Naive thymus-derived CD4-positive, alpha-beta T cell (primary cell): ENCODE results near the gene CRHR1. TPM values are rescaled to one million over a fixed set of nuclear protein-coding genes. Genes with fewer than 3 reads are reported as not detected.

ENCODE experiments used
- ATAC-seq: fragments of 150-1000 bp; cut with Tn5 transposase; 2 replicates; pipeline ENCODE4 v1.10.0; 2021; ENCODE audit warnings: mild to moderate bottlenecking, moderate library complexity
- CTCF ChIA-PET: fragments of 350-600 bp; sonication (Branson Sonifier 250); formaldehyde crosslinking; loops from one replicate; lab custom pipeline; 2021; ENCODE audit warnings: antibody characterized with exemption; lab: Charles Lee
- POLR2A ChIA-PET: fragments of 350-600 bp; sonication (Branson Sonifier 250); formaldehyde crosslinking; loops from one replicate; lab custom pipeline; 2021; ENCODE audit warnings: antibody characterized with exemption, inconsistent platforms; lab: Charles Lee
- DNase-seq, 9 donors: peaks; one replicate each; pipeline versions ENCODE4 v3.0.0 to v3.0.0-alpha.2; 2020 to 2022; ENCODE audit warnings: mixed read lengths in 1 of 9
- H3K27ac ChIP-seq: one replicate; pipeline ENCODE4 v1.7.0; 2013; ENCODE audit warnings: mild to moderate bottlenecking, low read depth, low read length, moderate library complexity
- H3K27me3 ChIP-seq, 2 donors: one replicate each; pipeline ENCODE4 v1.7.0; 2013; ENCODE audit warnings: low read length in 2 of 2, mild to moderate bottlenecking in 2 of 2, moderate library complexity in 2 of 2; ENCODE audit not compliant: control insufficient read depth in 2 of 2, insufficient read depth in 2 of 2
- H3K36me3 ChIP-seq, 3 experiments: 1 replicate in 2 of 3; 2 replicates in 1 of 3; pipeline ENCODE4 v1.7.0; 2013; ENCODE audit warnings: low read length in 3 of 3, mild to moderate bottlenecking in 3 of 3, moderate library complexity in 1 of 3; ENCODE audit not compliant: insufficient read depth in 3 of 3, control insufficient read depth in 2 of 3
- H3K4me1 ChIP-seq, 2 donors: one replicate each; pipeline ENCODE4 v1.7.0; 2013; ENCODE audit warnings: low read length in 2 of 2, mild to moderate bottlenecking in 2 of 2, moderate library complexity in 1 of 2; ENCODE audit not compliant: control insufficient read depth in 2 of 2, insufficient read depth in 2 of 2
- H3K4me3 ChIP-seq: 2 replicates; pipeline ENCODE4 v1.7.0; 2013; ENCODE audit warnings: mild to moderate bottlenecking, low read length
- H3K9me3 ChIP-seq, 3 experiments: 1 replicate in 2 of 3; 2 replicates in 1 of 3; pipeline ENCODE4 v1.7.0; 2013; ENCODE audit warnings: low read length in 3 of 3; ENCODE audit not compliant: control insufficient read depth in 2 of 3
- H3K27ac Mint-ChIP-seq, 9 donors: one replicate each; pipeline ENCODE4 v1.8.0; 2020 to 2022; ENCODE audit warnings: mixed read lengths in 9 of 9, mild to moderate bottlenecking in 8 of 9, moderate library complexity in 5 of 9, inconsistent platforms in 2 of 9
- H3K27me3 Mint-ChIP-seq, 5 donors: one replicate each; pipeline ENCODE4 v1.8.0; 2021 to 2022; ENCODE audit warnings: mixed read lengths in 5 of 5, mild to moderate bottlenecking in 1 of 5
- H3K36me3 Mint-ChIP-seq, 5 donors: one replicate each; pipeline ENCODE4 v1.8.0; 2020 to 2022; ENCODE audit warnings: mixed read lengths in 5 of 5, mild to moderate bottlenecking in 3 of 5, inconsistent platforms in 1 of 5
- H3K4me1 Mint-ChIP-seq, 7 donors: one replicate each; pipeline ENCODE4 v1.8.0; 2020 to 2022; ENCODE audit warnings: mixed read lengths in 7 of 7, mild to moderate bottlenecking in 3 of 7, inconsistent platforms in 1 of 7
- H3K4me3 Mint-ChIP-seq, 10 donors: one replicate each; pipeline ENCODE4 v1.8.0; 2020 to 2022; ENCODE audit warnings: mild to moderate bottlenecking in 10 of 10, mixed read lengths in 10 of 10, moderate library complexity in 6 of 10, inconsistent platforms in 2 of 10
- H3K9me3 Mint-ChIP-seq, 11 donors: one replicate each; pipeline ENCODE4 v1.8.0; 2020 to 2022; ENCODE audit warnings: mixed read lengths in 11 of 11, mild to moderate bottlenecking in 4 of 11, inconsistent platforms in 1 of 11, moderate library complexity in 1 of 11
- intact Hi-C, 2 donors: fragments of 100-400 bp; cut with micrococcal nuclease; formaldehyde crosslinking; loops; one replicate each; pipeline ENCODE4 v1.15.1; 2023
- polyA plus RNA-seq, 2 donors: library from polyadenylated mRNA; unstranded; fragments of 300-500 nt; fragmentation: Illumina TruSeq; gene quantifications; one replicate each; pipeline ENCODE4 v1.2.3, GENCODE V29; 2021
- total RNA-seq, 6 experiments: library from RNA in 5 of 6; stranded (reverse) in 5 of 6; gene quantifications; 1 replicate in 5 of 6; 2 replicates in 1 of 6; pipeline ENCODE4 v1.2.3 and lab custom pipeline; 2021 to 2026

Gene CRHR1
- total and polyA plus RNA-seq, 7 experiments from 2014 or later, result not detected

DNA sequence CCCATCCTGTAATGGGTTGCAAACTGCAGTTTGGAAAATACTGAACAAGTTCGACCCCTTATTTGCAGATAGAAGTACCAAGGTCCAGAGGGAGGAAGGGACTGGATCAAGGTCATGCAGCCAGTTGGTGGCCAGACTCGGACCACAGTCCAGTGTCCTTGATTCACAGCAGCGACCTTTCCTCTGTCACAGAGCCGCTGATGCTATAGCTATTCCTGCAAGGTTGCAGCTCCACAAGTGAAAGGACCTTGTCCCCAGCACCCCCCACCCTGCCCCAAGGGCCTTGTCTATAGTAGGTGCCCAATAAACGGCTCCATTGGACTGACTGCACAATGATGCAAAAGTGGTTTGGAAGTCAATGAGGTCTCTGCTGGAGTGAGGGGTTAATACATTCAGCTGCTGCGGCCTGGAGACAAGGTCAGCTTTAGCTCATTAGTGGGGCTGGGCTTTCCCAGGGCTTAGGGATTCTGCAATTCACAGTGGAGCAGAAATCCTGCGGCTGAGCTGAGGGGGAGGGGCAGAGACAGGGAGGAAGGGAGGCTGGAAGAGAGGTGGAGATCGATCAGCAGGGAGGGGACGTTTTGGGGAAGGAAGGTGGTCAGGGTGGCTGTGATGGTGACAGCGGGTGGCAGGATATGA, 13.4 kb upstream of the CRHR1 start:
- Mint-ChIP-seq H3K4me3 (no peak overlapping the region), H3K27me3 (peaks cover 22 to 46% (median 34%) of the 10 kb centered on the region in 5 donors), H3K27ac (no peak overlapping the region), H3K9me3 (peaks cover 0 to 4% (median 2%) of the 10 kb centered on the region in 11 donors), H3K36me3 (peaks cover 0 to 4% (median 0%) of the 10 kb centered on the region in 5 donors), H3K4me1 (peaks cover 0 to 5% (median 0%) of the 10 kb centered on the region in 7 donors)
- CTCF ChIA-PET, result no interaction called here
- Histone ChIP-seq H3K4me1 (no peaks in the 10 kb centered on the region), H3K27me3 (no peaks in the 10 kb centered on the region), H3K4me3 (no peak overlapping the region), H3K9me3 (no peaks in the 10 kb centered on the region), H3K36me3 (no peaks in the 10 kb centered on the region), H3K27ac (no peak overlapping the region)
- ATAC-seq (no peak), DNase-seq (no peak)
- intact Hi-C loops, result no loop called here
- POLR2A ChIA-PET, result no interaction called here

DNA sequence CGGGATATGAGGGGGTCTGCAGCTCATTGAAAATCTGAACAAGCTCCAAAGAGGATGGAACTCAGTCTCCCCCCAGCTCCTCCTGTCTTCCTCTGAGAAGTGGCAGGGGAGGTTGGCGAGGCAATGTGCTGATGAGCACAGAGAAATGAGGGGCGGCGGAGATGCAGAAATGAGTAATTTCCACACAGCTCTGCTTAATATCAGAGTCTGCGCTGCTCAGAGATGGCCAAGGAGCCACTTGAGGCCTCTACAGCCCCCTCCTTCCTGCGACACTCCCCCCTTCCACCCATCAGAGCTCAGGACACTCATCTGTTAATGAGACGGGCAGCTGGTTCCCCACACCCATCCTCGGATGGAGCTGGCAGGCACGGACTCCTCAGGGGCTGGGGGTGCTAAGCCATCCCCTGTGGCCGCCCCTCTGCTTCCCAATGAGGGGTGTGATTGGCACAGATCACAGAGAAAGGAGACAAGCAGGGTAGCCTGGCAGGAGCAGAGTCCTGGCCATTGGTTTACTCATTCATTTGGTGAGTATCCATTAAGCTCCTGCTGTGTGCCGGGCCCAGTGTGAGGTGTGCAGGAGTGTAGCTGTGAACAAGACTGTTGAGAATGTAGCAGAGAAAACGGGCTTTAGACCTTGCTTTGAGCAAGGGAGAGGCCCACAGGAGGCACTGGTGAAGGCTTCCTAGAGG, 12.7 kb upstream of the CRHR1 start:
- ChIA-PET CTCF (no interaction called here), POLR2A (interaction anchor here (0.5 kb wide), 1 partner anchor 198 kb away, joined by 3 read pairs; no protein-coding TSS in a partner anchor)
- intact Hi-C loops, result no loop called here
- Histone ChIP-seq H3K27ac (no peak overlapping the region), H3K4me1 (no peaks in the 10 kb centered on the region), H3K9me3 (no peaks in the 10 kb centered on the region), H3K27me3 (no peaks in the 10 kb centered on the region), H3K36me3 (no peaks in the 10 kb centered on the region), H3K4me3 (no peak overlapping the region)
- DNase-seq (no peak), ATAC-seq (no peak)
- Mint-ChIP-seq H3K36me3 (peaks cover 0 to 4% (median 0%) of the 10 kb centered on the region in 5 donors), H3K4me3 (no peak overlapping the region), H3K27me3 (peaks cover 24 to 47% (median 34%) of the 10 kb centered on the region in 5 donors), H3K4me1 (peaks cover 0 to 5% (median 0%) of the 10 kb centered on the region in 7 donors), H3K27ac (no peak overlapping the region), H3K9me3 (peaks cover 0 to 4% (median 2%) of the 10 kb centered on the region in 11 donors)

GRCh38 chr17:45775148-45775547, 9.0 kb upstream of the CRHR1 start:
- no peak overlapping the region for H3K27ac ChIP-seq
- H3K4me1 ChIP-seq, result no peaks in the 10 kb centered on the region
- no peak overlapping the region for H3K4me3 ChIP-seq
- POLR2A ChIA-PET, result no interaction called here
- H3K27me3 ChIP-seq, result peaks cover 0 to 6% of the 10 kb centered on the region in 2 donors
- intact Hi-C loops, result no loop called here
- no peaks in the 10 kb centered on the region for H3K36me3 ChIP-seq
- H3K27ac Mint-ChIP-seq, result no peak overlapping the region
- H3K4me3 Mint-ChIP-seq, result no peak overlapping the region
- H3K9me3 Mint-ChIP-seq, result peaks cover 0 to 4% (median 0%) of the 10 kb centered on the region in 11 donors
- DNase-seq (no peak), ATAC-seq (no peak)
- H3K9me3 ChIP-seq, result no peaks in the 10 kb centered on the region
- H3K27me3 Mint-ChIP-seq, result peaks cover 35 to 51% (median 41%) of the 10 kb centered on the region in 5 donors
- peaks cover 0 to 5% (median 0%) of the 10 kb centered on the region in 7 donors for H3K4me1 Mint-ChIP-seq
- H3K36me3 Mint-ChIP-seq, result peaks cover 0 to 4% (median 0%) of the 10 kb centered on the region in 5 donors
- CTCF ChIA-PET, result no interaction called here

DNA sequence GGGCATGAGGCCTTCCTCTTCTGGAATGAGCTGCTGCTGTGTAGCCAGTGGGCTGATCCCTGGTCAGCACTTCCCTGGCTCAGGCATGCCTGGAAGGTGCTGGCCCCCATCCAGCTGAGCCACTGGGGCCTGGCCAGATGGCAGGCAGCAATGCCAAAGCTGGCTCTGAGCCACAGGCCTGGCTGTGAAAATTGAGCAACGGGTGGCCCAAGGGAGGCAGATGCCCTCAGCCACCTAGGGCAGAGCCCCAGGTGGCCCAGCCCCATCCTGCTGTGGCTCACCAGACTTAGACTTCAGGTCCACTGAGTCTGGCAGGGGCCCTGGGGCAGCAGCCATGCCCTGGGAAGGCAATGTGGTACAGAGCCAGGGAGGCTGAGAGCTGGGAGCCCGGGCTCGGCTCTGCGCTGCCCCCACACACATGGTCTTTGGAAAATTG, 8.5 kb upstream of the CRHR1 start:
- DNase-seq, result no peak
- H3K9me3 Mint-ChIP-seq, result peaks cover 0 to 4% (median 0%) of the 10 kb centered on the region in 11 donors
- ChIA-PET CTCF (interaction anchor here (0.5 kb wide), 1 partner anchor 1737 kb away, joined by 3 read pairs; no protein-coding TSS in a partner anchor), POLR2A (no interaction called here)
- no peak overlapping the region for H3K4me3 Mint-ChIP-seq
- Histone ChIP-seq H3K9me3 (no peaks in the 10 kb centered on the region), H3K36me3 (no peaks in the 10 kb centered on the region), H3K4me3 (no peak overlapping the region), H3K27ac (no peak overlapping the region), H3K27me3 (peaks cover 0 to 6% of the 10 kb centered on the region in 2 donors), H3K4me1 (no peaks in the 10 kb centered on the region)
- peaks cover 38 to 56% (median 41%) of the 10 kb centered on the region in 5 donors for H3K27me3 Mint-ChIP-seq
- intact Hi-C loops, result no loop called here
- peaks cover 0 to 5% (median 0%) of the 10 kb centered on the region in 7 donors for H3K4me1 Mint-ChIP-seq
- H3K36me3 Mint-ChIP-seq, result peaks cover 0 to 4% (median 0%) of the 10 kb centered on the region in 5 donors
- no peak overlapping the region for H3K27ac Mint-ChIP-seq
- no peak for ATAC-seq

GRCh38 chr17:45776896-45777295, 7.2 kb upstream of the CRHR1 start:
- H3K9me3 Mint-ChIP-seq, result peaks cover 0 to 4% (median 1%) of the 10 kb centered on the region in 11 donors
- no peak overlapping the region for H3K27ac ChIP-seq
- H3K9me3 ChIP-seq, result no peaks in the 10 kb centered on the region
- no peaks in the 10 kb centered on the region for H3K36me3 ChIP-seq
- peaks cover 0 to 4% (median 0%) of the 10 kb centered on the region in 5 donors for H3K36me3 Mint-ChIP-seq
- peaks cover 0 to 6% of the 10 kb centered on the region in 2 donors for H3K27me3 ChIP-seq
- H3K4me3 Mint-ChIP-seq, result no peak overlapping the region
- DNase-seq (no peak), ATAC-seq (no peak)
- H3K4me3 ChIP-seq, result no peak overlapping the region
- peaks cover 0 to 5% (median 0%) of the 10 kb centered on the region in 7 donors for H3K4me1 Mint-ChIP-seq
- no peak overlapping the region for H3K27ac Mint-ChIP-seq
- intact Hi-C loops, result no loop called here
- POLR2A ChIA-PET, result no interaction called here
- CTCF ChIA-PET, result no interaction called here
- peaks cover 40 to 68% (median 53%) of the 10 kb centered on the region in 5 donors for H3K27me3 Mint-ChIP-seq
- no peaks in the 10 kb centered on the region for H3K4me1 ChIP-seq

- peaks cover 42 to 73% (median 58%) of the 10 kb centered on the region in 5 donors for H3K27me3 Mint-ChIP-seq
- H3K27me3 ChIP-seq, result peaks cover 0 to 7% of the 10 kb centered on the region in 2 donors
Observed at GRCh38 chr17:45777388-45777787, 6.7 kb upstream of the CRHR1 start.

More at GRCh38 chr17:45777388-45777787, 6.7 kb upstream of the CRHR1 start:
- no peak overlapping the region for H3K4me3 Mint-ChIP-seq
- no peaks in the 10 kb centered on the region for H3K36me3 ChIP-seq
- H3K4me3 ChIP-seq, result no peak overlapping the region
- peaks cover 0 to 4% (median 0%) of the 10 kb centered on the region in 5 donors for H3K36me3 Mint-ChIP-seq
- H3K9me3 ChIP-seq, result no peaks in the 10 kb centered on the region
- no peak overlapping the region for H3K27ac ChIP-seq
- POLR2A ChIA-PET, result no interaction called here
- no peak for ATAC-seq
- CTCF ChIA-PET, result no interaction called here
- DNase-seq, result no peak
- peaks cover 0 to 4% (median 1%) of the 10 kb centered on the region in 11 donors for H3K9me3 Mint-ChIP-seq
- H3K4me1 Mint-ChIP-seq, result peaks cover 0 to 5% (median 0%) of the 10 kb centered on the region in 7 donors
- H3K27ac Mint-ChIP-seq, result no peak overlapping the region
- intact Hi-C loops, result no loop called here
- H3K4me1 ChIP-seq, result no peaks in the 10 kb centered on the region
